Naive B cell (primary cell): ENCODE measurements around the gene ATP13A1. TPM values are rescaled to one million over a fixed set of nuclear protein-coding genes. Genes with fewer than 3 reads are reported as not detected.
"Not testable (repeated sequence)": the region's sequence is repeated elsewhere in the genome, so short reads cannot be mapped to it uniquely, and the experiment has no call there.

Source experiments
- ATAC-seq, 2 donors: fragments of 150-1000 bp; cut with Tn5 transposase; 2 replicates each; pipeline ENCODE4 v1.10.0; 2021; ENCODE audit warnings: low read depth in 2 of 2, mild to moderate bottlenecking in 2 of 2, moderate library complexity in 2 of 2
- DNase-seq: peaks from one replicate; pipeline ENCODE4 v3.0.0; 2022
- H3K27ac Mint-ChIP-seq, 6 donors: one replicate each; pipeline ENCODE4 v1.8.0; 2020 to 2022; ENCODE audit warnings: mild to moderate bottlenecking in 6 of 6, mixed read lengths in 6 of 6, moderate library complexity in 5 of 6, inconsistent platforms in 2 of 6
- H3K27me3 Mint-ChIP-seq, 3 donors: one replicate each; pipeline ENCODE4 v1.8.0; 2021 to 2022; ENCODE audit warnings: mixed read lengths in 3 of 3, mild to moderate bottlenecking in 1 of 3
- H3K36me3 Mint-ChIP-seq, 2 donors: one replicate each; pipeline ENCODE4 v1.8.0; 2020 to 2022; ENCODE audit warnings: mixed read lengths in 2 of 2, inconsistent platforms in 1 of 2, mild to moderate bottlenecking in 1 of 2
- H3K4me1 Mint-ChIP-seq, 3 donors: one replicate each; pipeline ENCODE4 v1.8.0; 2020 to 2022; ENCODE audit warnings: mixed read lengths in 3 of 3, inconsistent platforms in 1 of 3, mild to moderate bottlenecking in 1 of 3, moderate library complexity in 1 of 3
- H3K4me3 Mint-ChIP-seq, 8 donors: one replicate each; pipeline ENCODE4 v1.8.0; 2020 to 2022; ENCODE audit warnings: mild to moderate bottlenecking in 8 of 8, mixed read lengths in 8 of 8, moderate library complexity in 8 of 8, inconsistent platforms in 2 of 8
- H3K9me3 Mint-ChIP-seq, 7 donors: one replicate each; pipeline ENCODE4 v1.8.0; 2020 to 2022; ENCODE audit warnings: mixed read lengths in 7 of 7, mild to moderate bottlenecking in 5 of 7, inconsistent platforms in 2 of 7, moderate library complexity in 1 of 7
- polyA plus RNA-seq, 6 donors: library from polyadenylated mRNA; unstranded; fragments of 300-500 nt; fragmentation: Illumina TruSeq; gene quantifications; one replicate each; pipeline ENCODE4 v1.2.3, GENCODE V29; 2021; ENCODE audit warnings: low read depth in 6 of 6

The ATP13A1 gene
- polyA plus RNA-seq, 6 donors from 2014 or later, result 13.2 to 59.0 (median 17.5) TPM

GRCh38 chr19:19679176-19680073, 15.9 kb upstream of the ATP13A1 start:
- Mint-ChIP-seq H3K4me1 (peaks cover 18 to 21% (median 19%) of the 10 kb centered on the region in 3 donors), H3K27me3 (no peaks in the 10 kb centered on the region), H3K27ac (peak overlapping the region in 2 of 6 donors; percentile 34 to 72), H3K36me3 (peaks cover 46 to 62% of the 10 kb centered on the region in 2 donors), H3K9me3 (peaks cover 3 to 61% (median 31%) of the 10 kb centered on the region in 7 donors), H3K4me3 (peak overlapping the region in 2 of 8 donors; percentile 9 to 44)
- DNase-seq (no peak), ATAC-seq (no peak)

DNA sequence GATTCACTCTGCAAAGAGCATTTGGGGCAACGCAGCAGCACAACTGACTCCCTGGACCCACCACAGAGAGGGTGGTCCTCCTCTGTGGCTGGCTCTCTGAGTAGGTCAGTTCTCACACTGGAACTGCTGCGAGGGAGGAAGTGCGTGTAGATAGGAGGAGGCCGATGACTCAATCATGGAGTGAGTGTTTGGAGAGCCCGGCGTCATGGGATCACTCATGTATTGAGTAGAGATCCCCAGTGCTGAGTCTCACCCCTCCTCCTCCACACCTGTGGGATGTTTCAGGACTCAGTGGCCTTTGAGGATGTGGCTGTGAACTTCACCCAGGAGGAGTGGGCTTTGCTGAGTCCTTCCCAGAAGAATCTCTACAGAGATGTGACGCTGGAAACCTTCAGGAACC, 14.1 kb upstream of the ATP13A1 start:
- ATAC-seq, result no peak
- H3K36me3 Mint-ChIP-seq, result peaks cover 39 to 45% of the 10 kb centered on the region in 2 donors
- DNase-seq, result no peak
- H3K9me3 Mint-ChIP-seq, result peaks cover 0 to 43% (median 20%) of the 10 kb centered on the region in 7 donors
- H3K27ac Mint-ChIP-seq, result peak overlapping the region in 1 of 6 donors; percentile 44
- H3K27me3 Mint-ChIP-seq, result no peaks in the 10 kb centered on the region
- peak overlapping the region in 1 of 8 donors; percentile 77 for H3K4me3 Mint-ChIP-seq
- H3K4me1 Mint-ChIP-seq, result peaks cover 17 to 28% (median 23%) of the 10 kb centered on the region in 3 donors

DNA sequence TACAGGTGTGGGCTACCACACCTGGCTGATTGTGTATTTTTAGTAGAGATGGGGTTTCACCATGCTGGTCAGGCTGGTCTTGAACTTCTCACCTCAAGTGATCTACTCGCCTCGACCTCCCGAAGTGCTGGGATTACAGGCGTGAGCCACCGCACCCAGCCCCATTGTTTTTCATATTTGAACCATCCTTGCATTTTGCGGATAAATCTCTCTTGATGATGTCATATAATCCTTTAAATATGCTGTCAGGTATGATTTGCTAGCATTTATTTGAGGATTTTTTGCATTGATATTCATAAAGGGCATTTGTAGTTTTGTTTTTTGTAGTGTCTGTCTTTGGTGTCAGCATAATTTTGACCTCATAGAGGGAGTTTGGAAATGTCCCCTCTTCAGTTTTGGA, 10.8 kb upstream of the ATP13A1 start:
- Mint-ChIP-seq H3K27me3 (no peaks in the 10 kb centered on the region), H3K27ac (peak overlapping the region in 3 of 6 donors; percentile 47 to 69 (median 63)), H3K4me3 (peak overlapping the region in 3 of 8 donors; percentile 18 to 32 (median 20)), H3K9me3 (peaks cover 0 to 22% (median 12%) of the 10 kb centered on the region in 7 donors), H3K36me3 (peaks cover 24 to 28% of the 10 kb centered on the region in 2 donors), H3K4me1 (peaks cover 24 to 56% (median 37%) of the 10 kb centered on the region in 3 donors)
- ATAC-seq (no peak), DNase-seq (no peak)

DNA sequence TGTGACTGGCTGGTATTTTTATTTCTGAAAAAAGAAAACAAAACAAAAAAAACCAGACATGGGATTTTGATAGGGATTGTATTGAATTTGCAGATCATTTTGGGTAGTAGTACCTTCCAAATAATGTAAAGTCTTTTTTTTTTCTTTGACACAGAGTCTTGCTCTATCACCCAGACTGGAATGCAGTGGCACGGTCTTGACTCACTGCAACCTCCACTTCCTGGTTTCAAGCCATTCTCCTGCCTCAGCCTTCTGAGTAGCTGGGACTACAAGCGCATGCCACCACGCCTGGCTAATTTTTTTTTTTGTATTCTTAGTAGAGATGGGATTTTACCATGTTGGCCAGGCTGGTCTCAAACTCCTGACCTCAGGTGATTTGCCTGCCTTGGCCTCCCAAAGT, 9.3 kb upstream of the ATP13A1 start:
- DNase-seq, result no peak
- no peaks in the 10 kb centered on the region for H3K27me3 Mint-ChIP-seq
- H3K9me3 Mint-ChIP-seq, result peaks cover 0 to 10% (median 5%) of the 10 kb centered on the region in 7 donors
- peaks cover 13 to 15% of the 10 kb centered on the region in 2 donors for H3K36me3 Mint-ChIP-seq
- no peak for ATAC-seq
- peaks cover 26 to 65% (median 45%) of the 10 kb centered on the region in 3 donors for H3K4me1 Mint-ChIP-seq
- no peak overlapping the region for H3K27ac Mint-ChIP-seq
- H3K4me3 Mint-ChIP-seq, result no peak overlapping the region

GRCh38 chr19:19670070-19670551, 6.6 kb upstream of the ATP13A1 start:
- DNase-seq, result no peak
- Mint-ChIP-seq H3K27ac (peak overlapping the region; percentile 32 to 96 (median 66)), H3K36me3 (no peaks in the 10 kb centered on the region), H3K27me3 (no peaks in the 10 kb centered on the region), H3K4me3 (peak overlapping the region; percentile 84 to 96 (median 92)), H3K9me3 (no peaks in the 10 kb centered on the region), H3K4me1 (peaks cover 10 to 64% (median 39%) of the 10 kb centered on the region in 3 donors)
- no peak for ATAC-seq

DNA sequence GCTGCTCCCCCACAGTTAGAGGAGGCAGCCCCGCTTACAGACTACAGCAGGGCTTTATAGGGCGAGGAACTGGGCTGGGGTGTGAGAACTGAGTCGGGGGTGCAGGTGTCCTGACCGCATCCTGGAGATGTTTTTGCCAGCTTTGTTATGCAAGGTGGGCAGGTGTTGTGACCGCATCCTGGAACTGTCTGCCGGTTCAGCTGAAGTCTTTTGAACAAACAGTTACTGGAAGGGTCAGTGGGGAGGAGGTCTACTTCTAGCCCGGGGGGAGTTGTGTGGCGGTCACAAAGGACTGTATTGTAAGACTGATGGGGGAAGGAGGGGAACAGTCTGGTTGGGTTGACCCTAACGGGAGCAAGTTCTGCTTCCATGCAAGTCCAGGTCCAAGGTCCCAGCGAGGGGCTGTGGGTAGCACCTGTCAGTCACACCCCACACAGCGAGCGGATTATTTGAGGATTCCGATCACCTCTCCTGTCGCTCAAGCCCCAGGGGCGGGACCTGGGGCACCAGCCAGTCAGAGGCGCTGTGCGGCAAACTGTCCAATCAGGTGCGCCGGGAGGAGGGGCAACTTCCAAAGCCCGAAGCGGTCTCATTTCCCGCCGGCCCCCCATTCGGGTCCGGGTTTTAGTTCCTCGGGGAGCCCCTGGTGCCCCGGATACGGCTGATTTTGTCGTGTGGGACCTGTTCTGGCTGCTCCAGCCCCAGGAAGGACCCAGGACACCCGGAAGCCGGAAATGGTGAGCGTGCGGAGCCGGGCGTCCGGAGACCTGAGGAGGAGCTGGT, 4.9 kb upstream of the ATP13A1 start, which contains the start of gene ZNF101:
ZNF101 (plus strand) TSS at position 610 of the 783 bp plus-strand sequence; CDS start at position 735, 125 bp downstream.
- Mint-ChIP-seq H3K4me3 (peak within 1 kb of the TSS; percentile 88 to 97 (median 94)), H3K9me3 (no peaks in the 10 kb centered on the region), H3K27me3 (no peaks in the 10 kb centered on the region), H3K4me1 (peaks cover 10 to 67% (median 33%) of the 10 kb centered on the region in 3 donors), H3K36me3 (no peaks in the 10 kb centered on the region), H3K27ac (peak within 1 kb of the TSS; percentile 89 to 99 (median 96))
- ATAC-seq, result peak; percentile 68
- DNase-seq, result peak; percentile 93

DNA sequence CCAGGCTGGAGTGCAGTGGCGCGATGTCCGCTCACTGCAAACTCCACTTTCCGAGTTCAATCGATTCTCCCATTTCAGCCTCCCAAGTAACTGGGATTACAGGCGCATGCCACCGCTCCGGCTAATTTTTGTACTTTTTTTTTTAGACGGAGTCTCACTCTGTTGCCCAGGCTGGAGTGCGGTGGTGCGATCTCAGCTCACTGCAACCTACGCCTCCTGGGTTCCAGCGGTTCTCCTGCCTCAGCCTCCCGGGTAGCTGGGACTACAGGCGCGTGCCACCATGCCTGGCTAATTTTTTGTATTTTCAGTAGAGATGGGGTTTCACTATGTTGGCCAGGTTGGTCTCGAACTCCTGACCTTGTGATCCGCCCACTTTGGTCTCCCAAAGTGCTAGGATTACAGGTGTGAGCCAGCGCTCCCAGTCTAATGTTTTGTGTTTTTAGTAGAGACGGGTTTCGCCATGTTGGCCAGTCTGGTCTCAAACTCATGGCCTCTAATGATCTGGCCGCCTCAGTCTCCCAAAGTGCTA, 2.0 kb upstream of the ATP13A1 start:
- ATAC-seq, H3K36me3 Mint-ChIP-seq, DNase-seq, H3K27me3 Mint-ChIP-seq, H3K9me3 Mint-ChIP-seq: not testable (repeated sequence)
- Mint-ChIP-seq H3K4me1 (peaks cover 29 to 70% (median 50%) of the 10 kb centered on the region in 3 donors), H3K27ac (peak overlapping the region in 2 of 6 donors; percentile 32 to 49), H3K4me3 (peak overlapping the region in 5 of 8 donors; percentile 39 to 82 (median 50))

- H3K36me3 Mint-ChIP-seq, result peaks cover 0 to 6% of the 10 kb centered on the region in 2 donors
- DNase-seq (no peak), ATAC-seq (no peak)
- no peaks in the 10 kb centered on the region for H3K27me3 Mint-ChIP-seq
- peak overlapping the region; percentile 78 to 95 (median 89) for H3K27ac Mint-ChIP-seq
- peak overlapping the region; percentile 76 to 96 (median 92) for H3K4me3 Mint-ChIP-seq
- no peaks in the 10 kb centered on the region for H3K9me3 Mint-ChIP-seq
- peaks cover 21 to 54% (median 31%) of the 10 kb centered on the region in 3 donors for H3K4me1 Mint-ChIP-seq
These were observed 613 bp downstream of the ATP13A1 start for GRCh38 chr19:19662871-19663255.

GRCh38 chr19:19662344-19662743, 1.1 kb downstream of the ATP13A1 start:
- Mint-ChIP-seq H3K27me3 (no peaks in the 10 kb centered on the region), H3K9me3 (no peaks in the 10 kb centered on the region), H3K36me3 (peaks cover 0 to 6% of the 10 kb centered on the region in 2 donors), H3K27ac (peak overlapping the region in 5 of 6 donors; percentile 86 to 95 (median 88)), H3K4me1 (peaks cover 21 to 49% (median 26%) of the 10 kb centered on the region in 3 donors), H3K4me3 (peak overlapping the region; percentile 76 to 96 (median 92))
- DNase-seq (no peak), ATAC-seq (no peak)

DNA sequence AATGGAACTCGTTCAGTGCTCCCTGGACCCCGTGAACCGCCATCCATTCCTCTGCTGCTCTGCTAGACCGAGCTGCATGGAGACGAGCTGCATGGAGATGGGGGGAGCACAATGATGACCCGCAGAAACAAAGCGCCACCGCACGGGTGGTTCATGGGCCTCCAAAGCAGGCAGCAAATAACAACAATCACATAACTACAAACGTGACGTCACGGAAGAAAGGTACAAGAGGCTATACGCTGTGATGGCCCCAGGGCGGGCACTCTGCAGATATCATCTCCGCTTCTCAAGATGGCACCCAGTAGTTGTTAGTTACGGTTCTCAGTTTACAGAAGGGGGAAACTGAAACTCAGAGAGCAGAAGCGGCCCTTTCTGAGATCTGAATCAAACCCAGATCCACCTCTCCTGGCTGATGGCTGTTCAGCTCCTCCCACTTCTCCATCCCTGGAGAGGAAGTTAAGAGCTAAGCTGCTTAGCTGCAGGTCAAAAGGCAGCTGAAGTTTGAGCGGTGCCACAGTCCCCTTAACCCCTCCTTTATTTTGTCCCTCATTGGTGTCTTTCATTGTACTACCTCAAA, 1.7 kb downstream of the ATP13A1 start:
- Mint-ChIP-seq H3K4me1 (peaks cover 21 to 43% (median 24%) of the 10 kb centered on the region in 3 donors), H3K4me3 (peak overlapping the region; percentile 76 to 96 (median 92)), H3K36me3 (peaks cover 3 to 10% of the 10 kb centered on the region in 2 donors), H3K9me3 (no peaks in the 10 kb centered on the region), H3K27me3 (no peaks in the 10 kb centered on the region), H3K27ac (peak overlapping the region; percentile 63 to 95 (median 87))
- peak; percentile 19 to 27 for ATAC-seq
- peak; percentile 48 for DNase-seq

GRCh38 chr19:19661141-19661674, 2.3 kb downstream of the ATP13A1 start:
- Mint-ChIP-seq H3K4me3 (peak overlapping the region in 6 of 8 donors; percentile 76 to 96 (median 94)), H3K36me3 (peaks cover 6 to 10% of the 10 kb centered on the region in 2 donors), H3K9me3 (no peaks in the 10 kb centered on the region), H3K4me1 (peaks cover 21 to 38% (median 21%) of the 10 kb centered on the region in 3 donors), H3K27me3 (no peaks in the 10 kb centered on the region), H3K27ac (peak overlapping the region; percentile 63 to 95 (median 87))
- no peak for DNase-seq
- no peak for ATAC-seq

DNA sequence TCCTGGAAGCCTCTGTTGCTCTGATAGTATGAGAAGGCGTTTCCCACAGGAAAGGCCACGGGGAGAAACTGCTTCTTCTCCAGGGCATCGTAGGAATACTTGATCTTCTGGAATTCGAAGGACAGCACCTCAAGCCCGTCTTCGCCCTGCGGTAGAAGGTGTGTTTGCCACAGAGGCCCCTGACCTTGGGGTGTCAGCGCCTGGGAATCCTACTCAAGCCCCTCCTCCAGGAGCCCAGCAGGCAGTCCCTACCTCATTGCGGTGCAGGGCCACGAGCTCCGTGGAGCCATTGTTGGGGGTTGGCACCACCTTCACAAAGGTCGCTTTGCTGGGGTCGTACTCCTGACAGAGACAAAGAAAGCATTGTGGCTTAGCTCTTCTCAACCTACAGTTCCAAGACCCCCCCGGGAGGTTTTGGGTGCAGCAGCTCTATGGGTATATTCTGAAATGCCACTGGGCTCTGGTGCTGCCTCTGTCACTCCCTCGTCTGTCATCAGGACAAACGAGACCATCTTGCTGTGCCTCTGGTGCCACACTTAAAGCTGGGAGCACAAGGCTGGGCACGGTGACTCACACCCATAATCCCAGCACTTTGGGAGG, 3.7 kb downstream of the ATP13A1 start:
- Mint-ChIP-seq H3K4me3 (no peak overlapping the region), H3K36me3 (peaks cover 6 to 10% of the 10 kb centered on the region in 2 donors), H3K27ac (peak overlapping the region in 1 of 6 donors; percentile 52), H3K9me3 (no peaks in the 10 kb centered on the region), H3K27me3 (no peaks in the 10 kb centered on the region), H3K4me1 (peaks cover 21 to 35% (median 21%) of the 10 kb centered on the region in 3 donors)
- ATAC-seq (no peak), DNase-seq (no peak)
